HFF-Myc (cell line): ENCODE measurements around the gene TRIO.

ENCODE experiments used
- DNase-seq: peaks from one replicate; pipeline ENCODE4 v3.0.0-alpha.2; 2011; ENCODE audit warnings: low read depth; ENCODE audit errors: extremely low read depth
- H3K4me3 ChIP-seq: replicated peaks from 2 replicates; pipeline ENCODE4 v1.5.1; 2011; ENCODE audit warnings: low read depth, mild to moderate bottlenecking, control low read depth, low read length
- TF ChIP-seq, protein P1 (sequence below): IDR thresholded peaks from 2 replicates; pipeline ENCODE4 v1.5.1; 2012; ENCODE audit warnings: mild to moderate bottlenecking, low read depth, low read length, control low read depth; ENCODE audit errors: missing control alignments

TRIO gene

DNA sequence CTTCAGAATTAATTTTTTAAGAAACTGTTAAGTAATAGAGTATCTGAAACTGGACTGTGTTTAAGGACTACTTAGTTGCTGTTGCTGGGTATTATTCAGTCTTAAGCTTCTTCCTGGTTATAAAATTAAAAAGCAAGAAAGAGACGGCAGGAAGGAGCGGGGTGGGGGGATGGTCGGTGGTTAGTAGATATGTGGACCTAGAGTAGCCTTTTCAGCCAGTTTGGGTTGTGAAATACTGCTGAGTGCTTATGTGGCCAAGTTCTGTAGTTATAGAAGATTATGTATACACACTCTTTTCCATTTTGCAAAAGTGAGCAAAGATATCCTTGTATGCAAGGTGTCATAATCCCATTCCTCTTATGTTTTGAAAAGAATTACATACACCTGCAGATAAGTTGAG lies 28.5 kb downstream of the TRIO start:
- TF ChIP-seq, protein P1, sequence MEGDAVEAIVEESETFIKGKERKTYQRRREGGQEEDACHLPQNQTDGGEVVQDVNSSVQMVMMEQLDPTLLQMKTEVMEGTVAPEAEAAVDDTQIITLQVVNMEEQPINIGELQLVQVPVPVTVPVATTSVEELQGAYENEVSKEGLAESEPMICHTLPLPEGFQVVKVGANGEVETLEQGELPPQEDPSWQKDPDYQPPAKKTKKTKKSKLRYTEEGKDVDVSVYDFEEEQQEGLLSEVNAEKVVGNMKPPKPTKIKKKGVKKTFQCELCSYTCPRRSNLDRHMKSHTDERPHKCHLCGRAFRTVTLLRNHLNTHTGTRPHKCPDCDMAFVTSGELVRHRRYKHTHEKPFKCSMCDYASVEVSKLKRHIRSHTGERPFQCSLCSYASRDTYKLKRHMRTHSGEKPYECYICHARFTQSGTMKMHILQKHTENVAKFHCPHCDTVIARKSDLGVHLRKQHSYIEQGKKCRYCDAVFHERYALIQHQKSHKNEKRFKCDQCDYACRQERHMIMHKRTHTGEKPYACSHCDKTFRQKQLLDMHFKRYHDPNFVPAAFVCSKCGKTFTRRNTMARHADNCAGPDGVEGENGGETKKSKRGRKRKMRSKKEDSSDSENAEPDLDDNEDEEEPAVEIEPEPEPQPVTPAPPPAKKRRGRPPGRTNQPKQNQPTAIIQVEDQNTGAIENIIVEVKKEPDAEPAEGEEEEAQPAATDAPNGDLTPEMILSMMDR = no peak
- no peak overlapping the region for H3K4me3 ChIP-seq
- no peak for DNase-seq

DNA sequence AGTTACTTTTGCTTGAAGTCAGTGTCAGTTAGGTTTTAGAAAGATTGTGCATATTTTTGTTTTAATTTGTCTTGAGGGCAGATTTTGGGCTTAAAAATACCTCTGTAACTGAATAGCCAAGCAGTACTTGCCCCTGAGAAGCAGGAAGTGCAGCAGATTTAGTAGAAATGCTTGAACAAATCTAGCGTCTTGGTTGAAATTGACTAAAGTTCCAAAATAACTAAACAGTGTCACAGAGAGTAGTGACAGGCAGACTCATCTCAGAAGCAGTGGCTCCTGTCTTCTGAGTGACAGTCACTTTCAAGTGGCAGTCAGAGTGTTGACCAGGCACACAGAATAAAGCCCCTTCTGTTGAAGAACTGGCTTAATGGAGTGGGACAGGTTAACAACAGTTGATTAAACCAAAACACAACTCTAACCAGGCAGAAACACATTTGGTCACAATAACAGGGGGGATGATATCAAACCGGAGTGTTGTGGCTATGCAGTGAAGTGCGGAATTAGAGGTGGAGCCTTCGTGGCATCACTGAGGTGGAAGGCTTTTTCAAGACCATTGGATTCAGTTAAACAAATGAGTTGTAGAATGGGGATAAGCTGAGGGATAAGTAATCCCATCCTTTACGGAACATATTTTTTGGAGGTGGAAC lies 29.1 kb downstream of the TRIO start:
- no peak overlapping the region for H3K4me3 ChIP-seq
- no peak for DNase-seq
- TF ChIP-seq, protein P1 = no peak

DNA sequence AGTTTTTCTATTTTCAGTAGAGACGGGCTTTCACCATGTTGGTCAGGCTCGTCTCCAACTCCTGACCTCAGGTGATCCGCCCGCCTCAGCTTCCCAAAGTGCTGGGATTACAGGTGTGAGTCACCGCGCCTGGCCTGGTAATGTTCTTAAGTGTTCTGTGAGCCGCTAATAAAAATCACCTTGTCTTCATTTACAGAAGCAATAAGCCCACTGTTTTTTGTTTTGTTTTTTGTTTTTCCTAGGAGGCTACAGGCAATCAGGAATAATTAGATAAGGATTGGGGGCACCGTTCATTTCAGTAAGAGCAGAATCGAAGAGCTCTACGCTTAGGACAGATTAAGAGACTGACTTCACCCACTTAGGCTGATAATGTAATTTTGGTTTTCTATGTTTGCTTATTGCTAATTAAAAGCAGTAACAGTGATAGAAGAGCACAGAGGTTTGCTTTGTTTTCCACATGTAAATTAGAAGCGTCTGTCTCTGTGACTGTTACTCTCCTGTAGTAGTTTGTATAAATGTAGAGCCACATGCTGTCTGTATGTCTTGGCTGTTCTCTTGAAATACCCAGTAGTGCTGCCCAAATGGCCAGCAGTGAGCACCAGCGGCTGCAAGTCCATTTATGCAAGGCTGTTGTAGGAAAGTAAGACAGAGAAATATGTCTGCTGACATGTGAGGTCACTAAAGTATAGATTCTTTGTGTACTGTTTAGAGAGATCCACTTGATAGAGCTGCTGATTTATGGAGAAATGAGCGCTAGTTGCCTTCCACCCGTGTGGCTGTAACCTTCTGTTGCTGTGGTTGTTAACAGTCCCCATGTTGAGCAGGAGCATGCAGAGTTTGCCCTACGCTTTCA lies 30.5 kb downstream of the TRIO start:
- no peak overlapping the region for H3K4me3 ChIP-seq
- TF ChIP-seq, protein P1 = no peak
- no peak for DNase-seq

DNA sequence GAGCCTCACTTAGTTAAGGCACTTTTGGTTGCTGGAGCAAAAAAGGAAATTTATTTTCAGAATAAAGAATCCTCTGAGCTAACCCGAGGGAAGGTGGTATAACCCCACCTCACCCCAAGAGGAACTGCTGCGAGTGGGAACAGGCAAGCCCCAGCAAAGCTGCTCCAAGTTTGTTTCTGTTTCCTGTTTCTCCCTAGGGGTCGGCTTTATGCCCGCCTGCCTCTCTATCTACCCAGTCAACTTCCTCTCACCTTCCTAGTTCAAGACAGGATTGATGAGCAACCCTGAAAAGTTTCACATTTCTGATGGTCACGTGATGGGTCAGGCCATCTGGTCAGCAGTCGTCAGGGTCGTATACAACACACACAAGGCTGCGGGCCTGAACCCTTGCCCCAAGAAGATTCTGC lies 31.1 kb downstream of the TRIO start:
- H3K4me3 ChIP-seq = no peak overlapping the region

DNA sequence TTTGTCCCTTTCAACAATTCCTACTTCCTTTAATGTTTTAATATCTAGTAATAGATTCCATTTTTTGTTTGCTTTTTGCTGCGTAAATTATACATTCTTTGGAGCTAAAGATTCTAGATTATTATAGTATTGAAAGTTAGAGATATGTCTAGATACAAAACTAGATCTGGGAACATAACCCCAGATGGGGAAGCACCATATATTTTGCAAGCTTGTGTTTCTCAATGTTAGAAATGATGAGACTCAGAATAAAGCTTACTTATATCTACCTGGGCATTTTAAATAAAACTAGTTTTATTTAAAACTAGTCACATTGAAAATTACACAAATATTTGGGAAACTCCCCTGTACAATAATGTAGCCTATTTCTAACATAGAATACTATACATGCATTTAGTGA lies 32.2 kb downstream of the TRIO start:
- DNase-seq = no peak
- TF ChIP-seq, protein P1 = no peak
- no peak overlapping the region for H3K4me3 ChIP-seq

More for the DNA sequence above, 31.1 kb downstream of the TRIO start:
- DNase-seq = no peak
- TF ChIP-seq, protein P1 = no peak

DNA sequence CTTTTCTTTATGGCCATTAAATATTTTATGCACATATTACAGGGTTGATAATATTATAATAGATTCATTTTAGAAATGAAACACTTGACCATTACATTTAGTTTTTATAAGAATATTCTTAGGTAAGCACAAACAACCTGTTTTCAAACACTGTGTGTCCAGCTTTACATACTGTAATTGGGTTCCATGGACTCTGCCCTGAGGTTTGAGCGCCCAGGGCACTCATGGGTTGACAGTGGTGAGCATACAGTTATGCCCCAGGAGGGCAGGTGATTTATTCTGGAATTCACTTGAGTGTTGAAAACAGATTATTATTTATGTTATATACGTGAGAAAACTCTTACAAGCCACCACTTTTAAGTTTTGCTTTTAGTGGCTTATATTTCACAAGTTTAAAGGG lies 33.7 kb downstream of the TRIO start:
- TF ChIP-seq, protein P1 = no peak
- no peak for DNase-seq

More for the DNA sequence above, 33.7 kb downstream of the TRIO start:
- H3K4me3 ChIP-seq = no peak overlapping the region
